RPMI8226 (cell line): ENCODE data around the gene SRP68.
A peak's percentile ranks its signal among the peaks of the same experiment; 100 is the strongest.

Experiments
- DNase-seq: peaks from one replicate; pipeline ENCODE4 v3.0.0-alpha.2; 2015

The SRP68 gene

DNA sequence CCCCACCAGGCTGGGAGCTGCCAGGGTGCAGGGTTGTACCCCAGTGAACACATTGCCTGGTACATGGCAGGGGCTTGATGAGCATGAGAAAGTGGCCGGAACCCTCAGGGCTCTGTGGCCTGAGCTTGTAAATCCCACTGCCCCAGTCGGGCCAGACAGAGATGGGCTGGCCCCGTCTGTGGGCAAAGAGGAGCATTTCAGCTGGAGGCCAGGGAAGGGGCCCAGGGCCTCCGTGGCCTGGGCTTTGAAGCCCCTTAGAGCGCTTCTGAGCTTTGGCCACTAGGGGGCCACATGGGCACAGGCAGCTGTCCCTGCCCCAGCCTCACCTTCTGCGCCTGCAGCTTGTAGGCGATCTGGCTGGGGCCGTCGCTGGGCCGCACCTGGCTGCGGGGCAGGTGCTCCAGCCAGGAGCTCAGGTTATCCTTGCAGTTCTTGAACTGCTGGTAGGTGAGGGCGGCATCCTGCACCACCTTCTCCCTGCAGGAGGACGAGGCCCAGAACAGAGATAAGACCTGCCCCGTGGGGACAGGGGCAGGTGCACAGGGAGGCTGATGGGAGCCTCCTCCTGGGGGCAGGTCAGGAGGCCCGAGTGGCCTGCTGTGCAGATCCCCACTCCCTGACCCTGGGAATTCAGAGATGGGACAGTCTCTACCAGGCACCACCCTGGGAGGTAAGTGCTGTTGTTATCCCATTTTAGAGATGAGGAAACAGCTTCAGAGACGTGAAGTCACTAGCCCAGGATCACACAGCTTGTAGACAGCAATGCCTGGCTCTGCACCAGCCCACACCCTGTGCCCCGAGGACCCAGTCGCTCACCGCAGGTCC, 58.0 kb downstream of the SRP68 start:
- DNase-seq = peak; percentile 92

DNA sequence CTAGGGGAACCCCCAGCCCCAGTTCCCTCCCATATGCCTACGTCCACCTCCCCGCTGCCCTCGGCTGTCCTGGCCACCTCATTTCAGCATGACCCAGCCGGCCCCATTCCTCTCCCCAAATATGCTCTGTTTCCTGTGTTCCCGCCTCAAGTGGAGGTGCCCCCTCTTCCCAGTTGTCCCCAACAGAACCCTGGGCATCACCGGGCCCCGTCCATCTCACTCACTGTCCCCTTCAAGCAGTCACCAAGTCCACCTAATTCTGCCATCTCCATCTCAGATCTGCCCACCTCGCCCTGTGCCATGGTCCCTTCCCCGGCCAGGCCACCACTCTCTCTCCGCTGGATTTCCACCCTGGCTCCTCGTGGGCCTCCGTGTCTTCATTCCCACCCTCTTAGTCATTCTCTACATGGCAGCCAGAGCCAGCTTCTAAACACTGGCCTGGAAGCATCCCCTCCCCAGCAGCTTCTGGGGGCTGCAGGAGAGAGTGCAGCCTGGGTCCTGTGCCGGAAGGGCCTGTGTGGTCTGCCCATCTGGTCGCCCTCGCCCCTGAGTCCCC, 58.9 kb downstream of the SRP68 start:
- no peak for DNase-seq

- no peak for DNase-seq
Measured at GRCh38 chr17:76011951-76012350, 60.4 kb downstream of the SRP68 start.

DNA sequence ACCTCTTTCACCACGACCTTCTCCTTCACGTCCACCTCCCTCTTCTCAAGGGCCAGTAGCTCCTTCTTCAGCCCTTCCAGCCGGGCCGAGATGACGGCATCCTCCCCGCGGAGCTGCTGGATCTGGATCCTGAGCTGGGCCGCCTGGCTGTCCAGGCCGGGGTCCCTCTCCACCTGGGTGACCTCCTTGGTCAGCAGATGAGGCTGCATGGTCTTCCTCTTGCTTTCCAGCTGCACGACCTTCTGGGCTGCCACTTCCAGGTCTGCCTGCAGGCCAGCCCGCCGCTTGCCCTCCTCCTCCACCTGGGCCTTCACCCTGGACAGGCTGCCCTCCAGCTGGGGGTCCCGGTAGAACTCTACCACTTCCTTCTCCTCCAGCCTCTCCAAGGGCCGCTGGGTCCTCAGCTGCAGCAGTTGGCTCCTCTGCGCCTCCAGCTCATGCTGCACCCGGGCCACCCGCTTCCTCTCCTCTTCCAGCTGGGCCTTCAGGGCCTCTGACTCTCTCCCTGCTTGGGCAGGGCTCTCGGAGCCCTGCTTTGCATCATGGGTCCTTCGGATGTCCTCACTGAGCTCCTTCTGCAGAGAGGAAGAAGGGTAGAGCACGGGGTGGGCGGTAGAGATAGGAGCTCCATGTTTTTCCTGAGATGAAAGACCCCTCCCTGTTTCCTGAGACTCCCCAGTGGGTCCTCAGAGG, 62.2 kb downstream of the SRP68 start:
- peak; percentile 15 for DNase-seq

DNA sequence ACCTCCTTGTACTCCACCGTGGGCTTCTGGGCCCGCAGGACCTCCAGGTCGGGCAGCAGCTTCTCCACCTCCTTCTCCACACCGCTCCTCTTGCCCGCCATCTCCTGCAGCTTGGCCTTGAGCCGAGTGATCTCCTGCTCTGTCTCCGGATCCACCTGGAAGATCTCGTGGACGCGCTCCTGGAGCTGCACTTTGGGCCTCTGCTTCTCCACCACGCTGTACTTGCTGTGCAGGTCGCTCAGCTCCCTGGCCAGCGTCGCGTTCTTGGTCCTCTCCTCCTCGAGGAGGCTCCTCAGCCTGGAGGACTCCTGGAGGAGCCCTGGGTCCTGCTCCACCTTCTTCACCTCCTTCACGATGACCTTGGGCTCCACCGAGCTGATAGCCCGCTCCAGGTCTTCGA, 62.9 kb downstream of the SRP68 start:
- no peak for DNase-seq

GRCh38 chr17:76008630-76009425, 63.5 kb downstream of the SRP68 start:
- no peak for DNase-seq

- DNase-seq = no peak
Measured at GRCh38 chr17:76008208-76008607, 64.1 kb downstream of the SRP68 start.

GRCh38 chr17:76007850-76008165, 64.5 kb downstream of the SRP68 start:
- no peak for DNase-seq

DNA sequence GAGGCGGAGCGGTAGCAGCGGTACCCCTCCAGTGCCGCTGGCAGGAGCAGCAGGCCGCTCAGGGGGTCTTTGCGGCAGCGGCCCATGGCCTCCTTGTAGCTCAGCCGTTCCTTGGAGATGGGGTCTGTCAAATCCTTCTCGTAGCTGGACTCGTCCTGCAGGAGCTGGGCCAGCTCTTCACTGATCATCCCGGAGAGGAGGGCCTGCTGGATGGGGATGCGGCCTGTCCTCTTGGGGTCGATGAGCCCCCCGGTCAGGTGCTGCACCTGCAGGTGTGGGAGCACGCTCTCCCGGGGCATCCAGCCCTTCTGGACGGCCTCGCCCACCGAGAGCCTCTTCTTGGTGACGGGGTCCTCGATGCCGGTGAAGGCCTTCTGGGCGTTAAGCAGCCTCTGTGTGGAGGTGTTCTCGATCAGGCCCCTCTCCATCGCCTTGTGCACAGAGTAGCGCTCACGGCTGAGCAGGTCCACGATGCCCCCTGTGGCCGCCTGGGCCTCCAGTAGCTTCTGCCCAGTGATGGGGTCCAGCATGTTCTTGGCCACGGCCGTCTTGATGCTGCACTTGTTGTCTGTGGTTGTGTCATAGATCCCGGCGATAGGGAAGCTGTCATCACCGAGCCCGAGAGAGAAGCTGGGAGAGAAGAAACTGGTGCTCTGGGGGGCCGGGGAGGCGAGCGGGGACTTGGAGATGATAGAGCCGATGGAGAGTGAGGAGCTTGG, 65.0 kb downstream of the SRP68 start:
- DNase-seq = no peak

DNA sequence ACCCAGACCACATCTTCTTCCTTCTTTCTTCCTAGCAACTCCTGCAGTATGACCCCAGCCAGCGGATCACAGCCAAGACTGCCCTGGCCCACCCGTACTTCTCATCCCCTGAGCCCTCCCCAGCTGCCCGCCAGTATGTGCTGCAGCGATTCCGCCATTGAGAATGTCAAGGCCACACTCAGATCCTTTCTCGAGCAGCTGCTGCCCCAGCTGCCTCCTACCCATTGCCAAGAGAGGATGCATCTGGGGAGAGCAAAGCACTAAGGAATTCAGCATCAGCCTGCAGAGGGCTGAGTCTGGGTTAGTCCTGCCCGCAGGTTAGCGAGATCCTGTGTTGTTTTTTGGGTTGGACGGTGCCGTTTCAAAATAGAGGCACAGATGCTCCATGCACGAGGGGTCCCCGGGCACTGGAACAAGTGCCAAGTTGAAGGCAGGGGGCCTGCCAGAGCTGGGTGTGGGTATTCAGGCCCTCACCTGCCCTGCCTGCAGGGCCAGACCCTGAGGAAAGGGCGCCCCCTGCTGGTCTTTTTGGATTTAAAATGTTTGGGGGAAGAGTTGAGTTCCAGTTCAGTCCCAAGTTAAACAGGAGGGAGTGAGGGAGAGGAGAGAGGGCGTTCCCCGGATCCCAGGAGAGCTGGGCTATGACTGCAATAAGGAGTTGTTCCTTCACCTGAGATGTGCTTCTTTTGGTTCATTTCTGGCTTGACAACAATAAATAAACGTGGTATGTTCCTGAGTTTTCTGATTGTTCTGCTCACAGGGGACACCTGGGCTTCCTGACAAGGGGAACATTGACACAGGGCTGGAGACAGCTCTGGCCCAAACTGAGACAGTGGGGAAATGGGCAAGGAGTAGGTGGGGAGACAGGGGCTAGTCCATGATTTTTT, 66.8 kb downstream of the SRP68 start:
- peak; percentile 80 for DNase-seq

GRCh38 chr17:76004750-76005262, 67.5 kb downstream of the SRP68 start:
- no peak for DNase-seq

DNA sequence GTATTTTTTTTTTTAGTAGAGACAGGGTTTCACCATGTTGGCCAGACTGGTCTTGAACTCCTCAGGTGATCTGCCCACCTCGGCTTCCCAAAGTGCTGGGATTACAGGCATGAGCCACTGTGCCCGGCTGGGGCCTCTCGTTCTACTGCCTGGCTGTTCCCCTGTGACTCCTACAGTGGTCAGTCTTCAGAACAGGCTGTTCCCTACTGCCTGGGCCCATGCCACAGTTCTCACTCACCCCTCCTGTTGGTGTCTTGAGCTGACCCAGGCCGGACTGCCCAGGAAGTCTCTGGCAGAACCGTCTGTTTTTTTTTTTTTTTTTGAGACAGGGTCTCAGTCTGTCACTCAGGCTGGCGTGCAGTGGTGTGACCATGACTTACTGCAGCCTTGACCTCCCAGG, 68.4 kb downstream of the SRP68 start:
- DNase-seq = no peak

DNA sequence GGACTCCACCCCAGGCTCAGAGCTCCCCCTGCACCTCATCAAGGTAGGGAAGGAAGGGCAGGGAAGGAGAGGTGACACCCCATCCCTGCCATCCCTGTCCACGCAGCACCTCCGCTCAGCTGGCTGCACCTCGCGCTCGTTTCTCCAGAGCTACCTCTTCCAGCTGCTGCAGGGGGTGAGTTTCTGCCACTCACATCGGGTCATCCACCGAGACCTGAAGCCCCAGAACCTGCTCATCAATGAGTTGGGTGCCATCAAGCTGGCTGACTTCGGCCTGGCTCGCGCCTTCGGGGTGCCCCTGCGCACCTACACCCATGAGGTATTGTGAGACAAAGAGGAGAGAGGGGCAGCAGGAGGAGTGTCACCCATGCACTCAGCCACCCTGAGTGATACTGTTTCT, 70.2 kb downstream of the SRP68 start:
- no peak for DNase-seq

GRCh38 chr17:76000755-76001521, 71.4 kb downstream of the SRP68 start, which contains the start of gene CDK3:
TSS of gene CDK3 (plus strand) at chr17:76000855. CDS start at chr17:76001426, 571 bp downstream.
- no peak for DNase-seq

DNA sequence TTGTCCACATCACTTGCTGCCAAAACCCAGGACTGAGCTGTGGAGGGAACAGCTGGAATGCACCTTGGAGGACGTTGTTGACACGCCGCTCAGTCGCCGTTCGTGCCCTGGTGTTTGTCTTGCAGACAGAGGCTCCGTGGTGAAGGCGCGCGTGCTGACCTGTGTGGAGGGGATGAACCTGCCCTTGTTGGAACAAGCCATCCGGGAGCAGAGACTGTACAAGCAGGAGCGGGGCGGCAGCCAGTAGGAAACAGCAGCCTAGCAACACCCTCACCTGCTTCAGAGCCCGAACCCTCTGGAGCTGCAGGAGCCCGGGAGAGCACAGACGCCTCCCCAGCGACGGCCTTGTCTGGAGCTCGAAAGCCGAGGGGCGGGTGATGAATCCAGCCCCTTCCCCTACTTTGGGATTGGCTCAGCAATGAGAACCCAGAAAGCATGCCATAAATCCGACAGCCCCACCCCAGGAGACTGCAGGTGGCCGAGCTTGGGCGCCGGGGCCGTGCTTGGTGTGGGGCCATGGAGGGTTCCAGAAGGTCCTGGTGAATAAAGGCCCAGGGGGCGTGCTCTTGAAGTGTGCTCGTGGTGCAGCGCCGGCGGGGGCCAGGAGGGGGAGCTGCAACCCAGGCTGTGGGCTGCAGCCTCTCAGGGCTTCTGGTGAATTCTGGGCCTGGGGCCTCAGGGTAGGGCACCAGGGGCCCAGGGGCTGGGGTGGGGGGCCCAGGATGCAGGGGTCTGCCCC, 72.1 kb downstream of the SRP68 start:
- peak; percentile 68 for DNase-seq

- no peak for DNase-seq
Measured at GRCh38 chr17:75998327-75998795, 74.0 kb downstream of the SRP68 start.

DNA sequence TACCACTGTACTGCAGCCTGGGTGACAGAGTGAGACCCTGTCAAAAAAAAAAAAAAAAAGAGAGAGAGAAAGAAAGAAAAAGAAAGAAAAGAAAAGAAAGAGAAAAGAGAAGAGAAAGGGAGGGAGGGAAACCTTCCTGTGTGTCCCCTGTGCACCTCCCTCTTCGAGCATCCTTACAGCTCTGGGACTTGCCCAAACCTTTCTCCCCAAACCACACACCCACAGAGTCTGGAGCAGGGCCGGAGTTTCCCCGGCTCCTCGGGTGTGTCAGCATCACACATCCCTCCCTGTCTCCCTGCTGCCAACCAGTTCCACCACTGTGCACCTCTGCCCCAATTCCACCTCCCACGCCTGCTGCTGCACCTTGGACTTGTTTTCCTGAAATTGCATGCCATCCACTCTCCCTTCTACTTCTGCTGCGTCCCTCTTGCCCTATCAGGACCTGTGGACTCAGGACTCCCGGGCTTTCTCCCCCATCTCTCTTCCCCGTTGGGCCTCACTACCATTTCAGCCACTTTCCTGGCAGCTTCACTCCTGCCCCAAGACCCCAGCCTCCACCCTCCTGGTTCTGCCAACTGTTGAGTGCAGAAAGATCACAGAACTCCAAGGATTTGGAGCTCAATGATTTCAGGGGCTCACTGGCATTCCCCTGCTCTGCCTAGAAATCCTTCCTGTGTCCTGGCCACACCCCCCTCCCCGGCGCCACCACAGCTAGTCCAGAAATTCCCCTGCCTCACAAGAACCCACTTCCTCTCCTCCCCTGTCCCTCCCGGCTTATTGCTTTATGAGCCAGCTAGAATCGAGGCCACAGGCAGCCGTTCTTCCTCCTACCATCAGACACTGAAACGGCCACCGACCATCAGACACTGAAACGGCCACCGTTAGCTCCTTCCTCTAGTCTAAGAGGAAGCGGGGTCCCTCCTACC, 75.4 kb downstream of the SRP68 start:
- no peak for DNase-seq

- DNase-seq = no peak
Measured at GRCh38 chr17:75995385-75995925, 76.9 kb downstream of the SRP68 start.
